Heart right ventricle (tissue), 16 donors: ENCODE measurements around the gene ULK4. TPM values are rescaled to one million over a fixed set of nuclear protein-coding genes. Genes with fewer than 3 reads are reported as not detected.
A peak's percentile ranks its signal among the peaks of the same experiment; 100 is the strongest.

Experiments
- ATAC-seq, 8 donors: fragments of 200-7000 bp; cut with Tn5 transposase; one replicate each; pipeline ENCODE4 v1.9.1; 2020; ENCODE audit warnings: mild to moderate bottlenecking in 8 of 8, moderate library complexity in 8 of 8, moderate number of reproducible peaks in 1 of 8
- DNase-seq, 2 donors: peaks; one replicate each; pipeline ENCODE4 v3.0.0-alpha.2; 2020
- H3K27ac ChIP-seq, 10 donors: fragments of 200-600 bp; sonication (generic) in 2 of 10; one replicate each; pipeline versions ENCODE4 v1.5.0 to v1.8.0; 2020 to 2022; ENCODE audit warnings: mild to moderate bottlenecking in 3 of 10
- H3K27me3 ChIP-seq, 7 donors: fragments of 200-600 bp; one replicate each; pipeline ENCODE4 v1.8.0; 2021 to 2022; ENCODE audit warnings: mild to moderate bottlenecking in 2 of 7
- H3K36me3 ChIP-seq, 9 donors: fragments of 200-600 bp; sonication (generic) in 1 of 9; one replicate each; pipeline versions ENCODE4 v1.5.0 to v1.8.0; 2020 to 2022; ENCODE audit warnings: mild to moderate bottlenecking in 2 of 9
- H3K4me1 ChIP-seq, 9 donors: fragments of 200-600 bp; sonication (generic) in 1 of 9; one replicate each; pipeline versions ENCODE4 v1.5.0 to v1.8.0; 2020 to 2022; ENCODE audit warnings: mild to moderate bottlenecking in 4 of 9
- H3K4me3 ChIP-seq, 10 donors: fragments of 200-600 bp; sonication (generic) in 2 of 10; one replicate each; pipeline versions ENCODE4 v1.5.0 to v1.8.0; 2020 to 2022; ENCODE audit warnings: mild to moderate bottlenecking in 7 of 10, moderate library complexity in 2 of 10
- H3K9me3 ChIP-seq, 11 donors: fragments of 200-600 bp in 10 of 11; sonication (generic) in 2 of 11; one replicate each; pipeline versions ENCODE4 v1.5.0 to v1.8.0; 2013 to 2022; ENCODE audit warnings: mild to moderate bottlenecking in 2 of 11, control low read depth in 1 of 11, moderate library complexity in 1 of 11
- CTCF ChIP-seq, 9 donors: fragments of 200-600 bp; sonication (generic) in 2 of 9; IDR thresholded peaks; one replicate each; pipeline versions ENCODE4 v1.5.0 to v1.8.0; 2021 to 2022; ENCODE audit warnings: antibody characterized with exemption in 9 of 9, mild to moderate bottlenecking in 5 of 9, moderate library complexity in 1 of 9
- WGBS, 2 donors: extraction: QIAGEN DNeasy Blood & Tissue Kit; methylation state at CpG; one replicate each; pipeline ENCODE4 v1.1.7; 2013; ENCODE audit warnings: inconsistent platforms in 1 of 2; 5-methylcytosine and 5-hydroxymethylcytosine counted together
- intact Hi-C, 10 donors: fragments of 100-400 bp; cut with DNase I; formaldehyde crosslinking; loops; one replicate each; pipeline versions ENCODE4 v1.11.1 to v1.14.2; 2022
- polyA plus RNA-seq, 2 donors: library from polyadenylated mRNA; stranded (reverse); fragments of 200-250 nt; gene quantifications; one replicate each; pipeline ENCODE4 v1.2.3, GENCODE V29; 2013
- total RNA-seq, 10 donors: library from RNA; stranded (reverse); fragmentation: NEBNext Ultra II Directional in 3 of 10; extraction: Animal tissue kit (Norgen Biotek cat#: 25700) in 3 of 10; gene quantifications; one replicate each; pipeline versions ENCODE4 v1.2.1 to v1.2.4, GENCODE V29; 2021 to 2023
- donor health status: Arrhythmogenic right ventricular cardiomyopathy.
- donor health status: ischemic (EF 13 %, LVEDD 7.1; RV severe dilation, severe dysfunction).
- donor health status: healthy with polysubstance abuse.
- donor health status: DM: no; HTN: yes; CAD: no.
- donor health status: DM: no; HTN: no; CAD: no.
- donor health status: ischemic (EF 25% LVEDD 6.9; RV normal size, moderate dysfunction).
- donor health status: ischemic (EF 25% LVEDD 5.7; RV mildly dilated, moderate dysfunction).
- donor health status: healthy.
- donor health status: DM: yes; HTN: yes; CAD: no.
- donor health status: Ischemic cardiomyopathy.
- donor health status: ischemic (EF 35%, LVEDD 5.7; RV mildly dilated, moderate dysfunction).
- donor health status: nonischemic (EF 11% LVEDD 7.7; RV severe dilation, severe dysfunction).
- donor health status: DM: yes; HTN: yes; CAD: no.
- donor health status: PGD.
- donor health status: ischemic (EF 29% LVEDD 5.4; RV normal size, mild dysfunction).
- donor health status: nonischemic (EF 23%, LVEDD 6.1; RV moderate dilation, normal function).

ULK4 gene
- total and polyA plus RNA-seq, 12 donors: 1.4 to 11.4 (median 2.6) TPM

- WGBS, 2 donors: 83 to 90% methylated on average over 6 of the region's 6 CpGs
- ATAC-seq: no peak
Observed at GRCh38 chr3:41580274-41580959, 381.5 kb downstream of the ULK4 start.

GRCh38 chr3:41579861-41580260, 382.0 kb downstream of the ULK4 start:
- Histone ChIP-seq H3K9me3 (no peaks in the 10 kb centered on the region), H3K36me3 (no peaks in the 10 kb centered on the region), H3K4me3 (no peak overlapping the region), H3K27ac (no peak overlapping the region), H3K27me3 (no peaks in the 10 kb centered on the region), H3K4me1 (peaks cover 0 to 15% (median 7%) of the 10 kb centered on the region in 9 donors)
- ATAC-seq: no peak
- no peak for TF ChIP-seq CTCF (IDR thresholded peaks at IDR 0.05)
- intact Hi-C loops: loop anchor here in 1 of 10 donors (10.0 kb wide), 1 partner anchor 995 kb away; no protein-coding TSS in a partner anchor
- WGBS, 2 donors: 94 to 96% methylated on average over 6 of the region's 6 CpGs
- DNase-seq: no peak

More at GRCh38 chr3:41580274-41580959, 381.5 kb downstream of the ULK4 start:
- intact Hi-C loops: no loop called here
- no peak overlapping the region for H3K4me3 ChIP-seq
- H3K27me3 ChIP-seq: no peaks in the 10 kb centered on the region
- peaks cover 0 to 10% (median 2%) of the 10 kb centered on the region in 9 donors for H3K4me1 ChIP-seq
- TF ChIP-seq CTCF (IDR thresholded peaks at IDR 0.05): no peak
- no peak for DNase-seq
- H3K9me3 ChIP-seq: no peaks in the 10 kb centered on the region
- no peak overlapping the region for H3K27ac ChIP-seq
- no peaks in the 10 kb centered on the region for H3K36me3 ChIP-seq

GRCh38 chr3:41578798-41579197, 383.1 kb downstream of the ULK4 start:
- Histone ChIP-seq H3K4me3 (no peak overlapping the region), H3K4me1 (peaks cover 0 to 18% (median 8%) of the 10 kb centered on the region in 9 donors), H3K27ac (no peak overlapping the region), H3K36me3 (no peaks in the 10 kb centered on the region), H3K27me3 (no peaks in the 10 kb centered on the region), H3K9me3 (no peaks in the 10 kb centered on the region)
- no peak for ATAC-seq
- DNase-seq: no peak
- WGBS, 2 donors: 82 to 96% methylated on average over 5 of the region's 5 CpGs
- TF ChIP-seq CTCF (IDR thresholded peaks at IDR 0.05): no peak
- intact Hi-C loops: loop anchor here in 1 of 10 donors (10.0 kb wide), 1 partner anchor 994 kb away; no protein-coding TSS in a partner anchor

- DNase-seq: peak; percentile 23 to 52
- H3K4me1 ChIP-seq: peaks cover 0 to 24% (median 8%) of the 10 kb centered on the region in 9 donors
- intact Hi-C loops: loop anchor here in 1 of 10 donors (10.0 kb wide), 1 partner anchor 991 kb away; no protein-coding TSS in a partner anchor
- peak overlapping the region in 3 of 10 donors; percentile 0 to 40 (median 22) for H3K27ac ChIP-seq
- H3K27me3 ChIP-seq: no peaks in the 10 kb centered on the region
- H3K36me3 ChIP-seq: no peaks in the 10 kb centered on the region
- peak; percentile 63 to 93 (median 84) for ATAC-seq
- 30 to 35% methylated on average over 3 of the region's 3 CpGs for WGBS, 2 donors
- no peak overlapping the region for H3K4me3 ChIP-seq
- TF ChIP-seq CTCF (IDR thresholded peaks at IDR 0.05): no peak
- no peaks in the 10 kb centered on the region for H3K9me3 ChIP-seq
Observed at GRCh38 chr3:41575724-41576123, 386.2 kb downstream of the ULK4 start.
